C4-2B (cell line): ENCODE data around the gene SCTR.

Experiments used
- H3K27ac ChIP-seq: fragments of 450-650 bp; 2 replicates; pipeline ENCODE4 v1.5.1; 2017
- ZFX ChIP-seq: fragments of 450-650 bp; IDR thresholded peaks from 2 replicates; pipeline ENCODE4 v1.6.1; 2017
- TF ChIP-seq, protein P1 (sequence below): fragments of 450-650 bp; conservative IDR thresholded peaks from 2 replicates; pipeline ENCODE4 v1.5.1; 2017; ENCODE audit warnings: mild to moderate bottlenecking

SCTR gene

DNA sequence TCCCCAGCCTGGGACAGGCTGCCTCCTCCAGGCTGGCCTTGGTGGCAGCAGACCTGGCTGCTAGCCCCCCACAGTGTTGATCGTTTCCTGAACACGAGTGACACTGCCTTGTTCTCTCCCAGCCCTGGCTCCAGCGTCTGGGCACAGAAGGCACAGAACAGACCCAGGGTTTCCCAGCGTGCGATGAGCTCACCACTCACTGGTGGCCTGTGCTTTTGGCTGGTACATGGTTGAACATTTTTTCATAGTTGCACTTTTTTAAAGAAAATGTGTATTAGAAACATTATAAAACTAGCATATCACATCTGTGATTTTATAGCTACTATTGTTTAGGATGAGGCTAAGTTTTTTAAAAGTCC, 40.9 kb downstream of the SCTR start:
- no peak overlapping the region for H3K27ac ChIP-seq

DNA sequence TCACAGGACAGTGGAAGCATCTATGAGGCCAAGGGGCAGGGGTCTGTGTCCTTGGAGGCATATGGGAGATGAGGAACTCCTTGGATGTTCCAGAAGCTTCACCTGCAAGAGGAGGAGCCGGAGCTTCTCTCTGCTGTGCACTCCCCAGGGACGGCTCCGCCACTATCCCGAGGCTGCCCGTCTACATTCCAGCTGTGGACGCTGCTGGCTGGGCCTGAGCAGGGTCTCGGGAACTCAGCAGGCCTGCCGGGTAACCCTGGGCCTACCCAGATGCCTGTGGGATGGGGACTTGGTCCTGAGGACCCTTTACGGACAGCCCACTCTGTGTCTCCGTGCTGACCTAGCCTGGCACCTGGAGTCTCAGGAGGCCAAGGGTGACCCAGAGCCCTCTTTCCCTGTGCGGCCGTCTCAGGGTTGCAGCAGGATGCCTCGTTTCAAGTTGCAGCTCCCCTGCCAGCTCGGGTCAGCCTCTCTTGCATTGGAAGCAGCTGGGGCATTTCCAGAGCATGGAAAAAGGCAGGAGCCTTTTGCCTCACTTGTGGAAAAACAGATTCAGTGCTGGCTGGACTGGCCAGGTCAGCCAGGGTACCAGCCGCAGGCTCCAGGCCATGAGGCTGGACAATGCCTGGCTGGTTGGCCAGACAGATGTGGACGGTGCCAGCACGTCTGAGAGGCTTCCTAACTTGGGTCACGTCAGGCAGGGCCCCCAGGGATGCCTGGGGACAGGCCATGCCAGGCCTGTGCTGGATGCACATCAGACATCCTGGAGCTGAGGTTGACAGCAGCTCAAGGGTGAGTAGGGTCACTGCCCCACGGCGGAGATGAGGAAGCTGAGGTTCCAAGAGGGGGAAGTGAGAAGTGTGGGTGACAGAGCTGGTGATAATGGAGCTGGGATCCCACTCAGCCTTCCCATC, 41.5 kb downstream of the SCTR start:
- no peak overlapping the region for H3K27ac ChIP-seq
- TF ChIP-seq ZFX, result no peak
- TF ChIP-seq, protein P1, sequence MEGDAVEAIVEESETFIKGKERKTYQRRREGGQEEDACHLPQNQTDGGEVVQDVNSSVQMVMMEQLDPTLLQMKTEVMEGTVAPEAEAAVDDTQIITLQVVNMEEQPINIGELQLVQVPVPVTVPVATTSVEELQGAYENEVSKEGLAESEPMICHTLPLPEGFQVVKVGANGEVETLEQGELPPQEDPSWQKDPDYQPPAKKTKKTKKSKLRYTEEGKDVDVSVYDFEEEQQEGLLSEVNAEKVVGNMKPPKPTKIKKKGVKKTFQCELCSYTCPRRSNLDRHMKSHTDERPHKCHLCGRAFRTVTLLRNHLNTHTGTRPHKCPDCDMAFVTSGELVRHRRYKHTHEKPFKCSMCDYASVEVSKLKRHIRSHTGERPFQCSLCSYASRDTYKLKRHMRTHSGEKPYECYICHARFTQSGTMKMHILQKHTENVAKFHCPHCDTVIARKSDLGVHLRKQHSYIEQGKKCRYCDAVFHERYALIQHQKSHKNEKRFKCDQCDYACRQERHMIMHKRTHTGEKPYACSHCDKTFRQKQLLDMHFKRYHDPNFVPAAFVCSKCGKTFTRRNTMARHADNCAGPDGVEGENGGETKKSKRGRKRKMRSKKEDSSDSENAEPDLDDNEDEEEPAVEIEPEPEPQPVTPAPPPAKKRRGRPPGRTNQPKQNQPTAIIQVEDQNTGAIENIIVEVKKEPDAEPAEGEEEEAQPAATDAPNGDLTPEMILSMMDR, result no peak

More for the DNA sequence above, 40.9 kb downstream of the SCTR start:
- TF ChIP-seq, protein P1, result no peak
- no peak for TF ChIP-seq ZFX

DNA sequence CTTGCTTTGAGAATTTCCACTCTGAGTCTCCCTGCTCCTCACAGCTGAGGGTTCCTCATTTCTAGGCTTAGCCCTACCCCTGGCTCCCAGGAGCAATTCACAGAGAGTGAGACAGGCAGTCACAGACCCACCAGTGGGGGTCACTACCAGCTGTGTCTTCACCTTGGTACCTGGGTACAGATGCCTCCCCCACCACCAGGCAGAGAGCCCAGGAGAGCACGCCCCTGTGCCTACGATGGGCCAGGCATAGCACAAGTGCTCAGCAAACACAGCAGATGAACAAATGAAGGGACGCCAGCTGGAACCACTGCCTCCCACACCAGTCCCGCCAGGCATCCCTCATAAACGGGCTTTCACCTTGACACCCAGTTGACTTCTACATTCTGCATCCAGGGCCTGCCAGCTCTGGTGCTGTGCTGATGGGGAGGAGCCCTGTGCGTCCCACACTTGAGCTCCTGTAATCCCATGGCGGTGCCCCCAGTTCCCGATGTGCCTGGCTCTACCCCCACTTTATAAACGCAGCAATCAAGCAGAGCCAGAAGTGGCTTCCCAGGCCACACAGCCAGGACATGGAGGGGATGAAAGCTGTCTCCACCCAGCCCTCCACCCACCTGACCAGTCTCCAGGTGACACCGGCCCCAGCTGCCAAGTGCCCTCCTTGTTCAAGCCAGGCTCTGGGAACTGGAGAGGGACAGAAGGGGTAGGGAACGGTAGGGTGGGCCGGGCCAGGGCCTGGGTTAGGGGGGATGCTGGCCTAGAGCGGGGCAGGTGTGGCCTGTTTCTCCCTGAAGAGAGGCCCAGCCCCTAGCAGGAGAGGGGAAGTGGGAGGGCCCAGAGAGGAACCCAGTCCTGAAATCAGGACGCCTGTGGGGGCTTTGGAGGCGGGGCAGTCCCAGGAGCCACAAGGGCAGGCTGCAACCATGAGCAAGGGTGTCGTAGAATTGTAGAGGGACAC, 42.5 kb downstream of the SCTR start:
- no peak overlapping the region for H3K27ac ChIP-seq
- TF ChIP-seq, protein P1, result no peak
- no peak for TF ChIP-seq ZFX

DNA sequence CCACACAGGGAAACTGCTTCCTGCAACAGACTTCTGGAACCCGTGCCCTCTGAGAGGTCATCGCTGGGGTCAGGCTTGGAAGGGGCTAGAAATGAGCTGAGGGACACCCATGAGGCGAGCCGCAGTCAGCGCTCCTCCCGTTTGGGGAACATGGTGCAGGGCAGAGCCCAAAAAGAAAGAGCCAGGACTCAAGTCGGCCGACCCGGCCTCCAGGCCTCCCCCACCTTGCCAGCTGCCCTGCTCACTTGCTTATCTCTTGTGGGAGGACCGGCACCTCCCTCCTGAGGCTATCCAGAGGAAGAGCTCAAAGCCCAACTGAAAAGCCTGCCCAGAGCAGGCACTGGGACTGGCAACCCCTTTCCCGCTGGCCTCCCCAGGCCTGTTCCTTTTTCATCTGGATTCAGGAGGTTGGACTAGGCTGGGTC, 43.6 kb downstream of the SCTR start:
- no peak overlapping the region for H3K27ac ChIP-seq
- no peak for TF ChIP-seq ZFX
- TF ChIP-seq, protein P1, result no peak

DNA sequence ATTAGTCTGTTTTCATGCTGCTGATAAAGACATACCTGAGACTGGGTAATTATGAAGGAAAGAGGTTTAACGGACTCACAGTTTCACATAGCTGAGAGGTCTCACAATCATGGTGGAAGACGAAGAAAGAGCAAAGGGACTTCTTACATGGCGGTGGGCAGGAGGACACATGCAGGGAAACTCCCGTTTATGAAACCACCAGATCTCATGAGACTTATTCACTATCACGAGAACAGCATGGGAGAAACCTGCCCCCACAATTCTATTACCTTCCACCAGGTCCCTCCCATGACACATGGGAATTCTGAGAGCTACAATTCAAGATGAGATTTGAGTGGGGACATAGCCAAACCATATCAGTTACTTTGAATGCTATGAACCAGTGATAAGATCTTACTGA, 44.1 kb downstream of the SCTR start:
- no peak overlapping the region for H3K27ac ChIP-seq
- TF ChIP-seq ZFX, result no peak
- TF ChIP-seq, protein P1, result no peak

DNA sequence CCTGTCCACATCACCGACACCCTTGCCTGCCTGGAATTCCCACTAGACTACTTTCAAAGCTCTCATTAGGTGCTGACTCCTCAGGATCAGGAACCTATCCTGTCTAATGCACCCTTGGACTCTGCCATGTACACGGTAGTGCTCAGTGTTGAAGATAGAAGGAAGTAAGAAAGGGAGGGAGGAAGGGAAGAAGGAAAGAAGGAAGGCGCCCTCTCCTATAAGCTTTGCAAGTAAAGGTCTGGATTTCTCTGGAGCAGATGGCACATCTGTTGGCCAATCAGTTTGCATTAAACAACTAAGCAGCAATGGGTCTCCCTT, 45.3 kb downstream of the SCTR start:
- TF ChIP-seq, protein P1, result no peak
- TF ChIP-seq ZFX, result no peak
- no peak overlapping the region for H3K27ac ChIP-seq
